Adrenal gland (tissue), 12 donors: ENCODE results near the gene GBF1. TPM values are rescaled to one million over a fixed set of nuclear protein-coding genes. Genes with fewer than 3 reads are reported as not detected.

Source experiments
- DNase-seq, 7 donors: peaks; one replicate each; pipeline ENCODE4 v3.0.0-alpha.2; 2019 to 2020
- H3K27ac ChIP-seq, 5 donors: fragments of 200-600 bp; sonication (generic) in 4 of 5; 1 replicate in 3 of 5; 2 replicates in 2 of 5; pipeline versions ENCODE4 v1.5.1 to v1.8.0; 2016 to 2020; ENCODE audit warnings: mild to moderate bottlenecking in 1 of 5
- H3K27me3 ChIP-seq: fragments of 200-600 bp; 2 replicates; pipeline ENCODE4 v1.8.0; 2021
- H3K36me3 ChIP-seq, 2 donors: fragments of 200-600 bp; replicated peaks in 1 of 2; 1 replicate in 1 of 2; 2 replicates in 1 of 2; pipeline versions ENCODE4 v1.5.1 to v1.8.0; 2018 to 2022
- H3K4me1 ChIP-seq, 2 donors: fragments of 200-600 bp; replicated peaks in 1 of 2; 1 replicate in 1 of 2; 2 replicates in 1 of 2; pipeline versions ENCODE4 v1.5.1 to v1.8.0; 2018 to 2021
- H3K4me3 ChIP-seq, 4 donors: fragments of 200-600 bp; sonication (generic) in 3 of 4; one replicate each; pipeline ENCODE4 v1.5.1; 2016 to 2018
- H3K9me3 ChIP-seq, 3 donors: fragments of 200-600 bp; sonication (generic) in 1 of 3; replicated peaks in 1 of 3; 1 replicate in 2 of 3; 2 replicates in 1 of 3; pipeline versions ENCODE4 v1.5.1 to v1.8.0; 2016 to 2021
- CTCF ChIP-seq, 6 experiments: fragments of 450-650 bp in 4 of 6; fragments of 200-600 bp in 2 of 6; sonication (generic) in 1 of 6; IDR thresholded peaks; 1 replicate in 5 of 6; 2 replicates in 1 of 6; pipeline versions ENCODE4 v1.5.1 to v1.8.0; 2016 to 2021; ENCODE audit warnings: antibody characterized with exemption in 6 of 6, mild to moderate bottlenecking in 2 of 6, moderate library complexity in 1 of 6
- POLR2A ChIP-seq, 2 donors: fragments of 450-650 bp; IDR thresholded peaks; one replicate each; pipeline ENCODE4 v1.6.1; 2017; ENCODE audit warnings: antibody characterized with exemption in 2 of 2, mild to moderate bottlenecking in 2 of 2, moderate library complexity in 1 of 2
- WGBS, 4 donors: extraction: QIAGEN DNeasy Blood & Tissue Kit in 2 of 4; methylation state at CpG; one replicate each; pipeline versions ENCODE4 v1.1.5 to v1.1.7; 2013 to 2017; 5-methylcytosine and 5-hydroxymethylcytosine counted together
- intact Hi-C, 2 donors: fragments of 100-400 bp; cut with DNase I; formaldehyde crosslinking; loops; one replicate each; pipeline versions ENCODE4 v1.14.1 to v1.15.0; 2022 to 2023
- polyA plus RNA-seq, 3 donors: library from polyadenylated mRNA; stranded (reverse); fragments of 200-250 nt in 2 of 3; fragments of 350-450 nt in 1 of 3; fragmentation: Illumina TruSeq in 1 of 3; extraction: RNeasy Lipid Tissue Mini Kit (QIAGEN cat#74804) in 1 of 3; gene quantifications; one replicate each; pipeline ENCODE4 v1.2.3, GENCODE V29; 2013 to 2014
- total RNA-seq, 9 donors: library from RNA; depleted of rRNA in 4 of 9; stranded (reverse); fragments of >200 nt in 4 of 9; fragments of 120-200 nt in 1 of 9; fragmentation: NEBNext Ultra II Directional in 1 of 9; extraction: Animal tissue kit (Norgen Biotek cat#: 25700) in 1 of 9; gene quantifications; one replicate each; pipeline versions ENCODE4 v1.1.0 to v1.2.4, GENCODE V29; 2013 to 2023
- donor health status: healthy with polysubstance abuse.
- donor health status: Bipolar disorder and iron deficiency.
- donor health status: DM: yes; HTN: yes; CAD: no.
- donor health status: DM: no; HTN: no; CAD: no.
- donor health status: DM: no; HTN: no; CAD: no.
- donor health status: DM: yes; HTN: yes; CAD: no.

Gene GBF1
- total and polyA plus RNA-seq, 12 donors = 16.4 to 46.1 (median 37.7) TPM

- intact Hi-C loops = no loop called here
- H3K4me3 ChIP-seq = no peak overlapping the region
- H3K4me1 ChIP-seq = no peaks in the 10 kb centered on the region
- DNase-seq = no peak
- peaks cover 0 to 96% of the 10 kb centered on the region in 2 donors for H3K36me3 ChIP-seq
- H3K9me3 ChIP-seq = no peaks in the 10 kb centered on the region
- no peak overlapping the region for H3K27ac ChIP-seq
- TF ChIP-seq POLR2A (IDR thresholded peaks at IDR 0.05) (no peak), CTCF (IDR thresholded peaks at IDR 0.05) (no peak)
- 87 to 96% (median 92%) methylated on average over 2 to 4 of the region's 4 CpGs for WGBS, 4 donors
- H3K27me3 ChIP-seq = no peaks in the 10 kb centered on the region
These were observed 113.5 kb downstream of the GBF1 start for GRCh38 chr10:102358712-102359382.

- Histone ChIP-seq H3K36me3 (peaks cover 0 to 99% of the 10 kb centered on the region in 2 donors), H3K4me3 (no peak overlapping the region), H3K4me1 (no peaks in the 10 kb centered on the region), H3K27me3 (no peaks in the 10 kb centered on the region), H3K9me3 (no peaks in the 10 kb centered on the region), H3K27ac (no peak overlapping the region)
- intact Hi-C loops = no loop called here
- whole genome bisulfite sequencing, 4 donors = 80 to 100% (median 95%) methylated on average over 1 of the region's 1 CpG
- DNase-seq = no peak
- TF ChIP-seq CTCF (IDR thresholded peaks at IDR 0.05) (no peak), POLR2A (IDR thresholded peaks at IDR 0.05) (no peak)
These were observed 122.1 kb downstream of the GBF1 start for GRCh38 chr10:102367441-102367840.

- DNase-seq = no peak
- Histone ChIP-seq H3K9me3 (no peaks in the 10 kb centered on the region), H3K4me3 (no peak overlapping the region), H3K4me1 (no peaks in the 10 kb centered on the region), H3K27ac (no peak overlapping the region), H3K27me3 (no peaks in the 10 kb centered on the region), H3K36me3 (peaks cover 0 to 93% of the 10 kb centered on the region in 2 donors)
- intact Hi-C loops = no loop called here
- 67 to 85% (median 76%) methylated on average over 3 of the region's 3 CpGs for WGBS, 4 donors
- no peak for TF ChIP-seq CTCF (IDR thresholded peaks at IDR 0.05)
- TF ChIP-seq POLR2A (IDR thresholded peaks at IDR 0.05) = no peak
These were observed 122.7 kb downstream of the GBF1 start for GRCh38 chr10:102368077-102368476.

GRCh38 chr10:102371295-102371694, 126.0 kb downstream of the GBF1 start:
- Histone ChIP-seq H3K27me3 (no peaks in the 10 kb centered on the region), H3K4me3 (no peak overlapping the region), H3K27ac (no peak overlapping the region), H3K36me3 (peaks cover 0 to 92% of the 10 kb centered on the region in 2 donors), H3K9me3 (no peaks in the 10 kb centered on the region), H3K4me1 (no peaks in the 10 kb centered on the region)
- WGBS, 4 donors = 93 to 100% (median 98%) methylated on average over 2 of the region's 2 CpGs
- intact Hi-C loops = no loop called here
- TF ChIP-seq POLR2A (IDR thresholded peaks at IDR 0.05) = no peak
- no peak for TF ChIP-seq CTCF (IDR thresholded peaks at IDR 0.05)
- no peak for DNase-seq
